ENCODE data around the gene FSD1. TPM values are rescaled to one million over a fixed set of nuclear protein-coding genes. Genes with fewer than 3 reads are reported as not detected.

The FSD1 gene
- total RNA-seq, 1 experiment from 2014 or later = 29.8 TPM

DNA sequence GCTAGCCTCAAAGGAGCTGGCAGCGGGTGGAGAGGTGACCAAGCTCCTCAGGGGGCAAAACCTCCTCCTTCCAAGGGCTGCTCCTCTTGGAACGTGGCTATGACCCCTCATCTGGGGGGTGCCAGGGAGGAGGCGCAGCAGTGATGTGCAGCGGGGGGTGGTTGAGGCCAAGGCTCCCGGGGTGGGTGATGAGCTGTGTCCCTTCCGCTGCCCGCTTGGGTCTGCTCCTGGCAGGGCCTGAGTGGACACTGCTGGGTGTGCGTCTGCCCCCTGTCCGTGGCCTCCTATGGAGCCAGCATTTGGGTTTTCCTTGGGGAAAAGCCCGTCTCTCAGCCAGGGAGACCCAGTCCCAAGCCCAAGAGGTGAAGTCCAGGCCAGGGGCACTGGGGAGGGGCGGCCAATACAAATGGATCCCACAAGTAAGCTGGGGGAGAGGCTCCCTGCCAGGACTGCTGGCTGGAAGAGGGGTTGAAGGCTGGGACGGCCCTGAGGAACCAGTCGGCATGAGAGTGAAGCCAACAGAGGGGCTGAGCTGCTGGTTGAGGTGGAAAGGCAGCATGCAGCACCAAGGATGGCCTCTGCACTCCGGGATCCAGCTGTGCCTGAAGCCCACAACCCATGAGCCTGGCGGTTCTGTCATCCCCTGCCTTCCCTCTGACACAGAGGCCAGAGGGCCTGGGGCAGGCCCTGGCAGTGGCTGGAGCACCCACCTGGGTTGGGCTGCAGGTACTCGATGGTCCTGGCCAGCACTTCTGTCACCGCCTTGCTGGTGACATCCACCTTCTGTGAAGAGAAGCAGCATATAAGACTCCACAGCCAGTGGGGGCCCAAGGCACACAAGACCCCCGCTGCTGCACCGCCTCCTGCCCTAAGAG lies 61.6 kb downstream of the FSD1 start:
- DNase-seq = no peak
- no peak overlapping the region for H3K4me3 ChIP-seq (ENCODE audit: insufficient read depth, low read depth, low read length)
- no peaks in the 10 kb centered on the region for H3K27me3 ChIP-seq (ENCODE audit: control insufficient read depth, insufficient read depth, low read length)

GRCh38 chr19:4366666-4367335 lies 62.4 kb downstream of the FSD1 start:
- Histone ChIP-seq H3K27me3 (ENCODE audit: control insufficient read depth, insufficient read depth, low read length) (no peaks in the 10 kb centered on the region), H3K36me3 (replicated peaks; ENCODE audit: control insufficient read depth, insufficient read depth, low read length) (peaks cover 5% of the 10 kb centered on the region), H3K4me3 (ENCODE audit: insufficient read depth, low read depth, low read length) (no peak overlapping the region)
- DNase-seq = no peak

More for the DNA sequence above, 61.6 kb downstream of the FSD1 start:
- peaks cover 5% of the 10 kb centered on the region for H3K36me3 ChIP-seq (replicated peaks; ENCODE audit: control insufficient read depth, insufficient read depth, low read length)

- Histone ChIP-seq H3K27me3 (ENCODE audit: control insufficient read depth, insufficient read depth, low read length) (no peaks in the 10 kb centered on the region), H3K4me3 (ENCODE audit: insufficient read depth, low read depth, low read length) (no peak overlapping the region), H3K36me3 (replicated peaks; ENCODE audit: control insufficient read depth, insufficient read depth, low read length) (peaks cover 3% of the 10 kb centered on the region)
- no peak for DNase-seq
These were observed 62.9 kb downstream of the FSD1 start for GRCh38 chr19:4367336-4367723.

DNA sequence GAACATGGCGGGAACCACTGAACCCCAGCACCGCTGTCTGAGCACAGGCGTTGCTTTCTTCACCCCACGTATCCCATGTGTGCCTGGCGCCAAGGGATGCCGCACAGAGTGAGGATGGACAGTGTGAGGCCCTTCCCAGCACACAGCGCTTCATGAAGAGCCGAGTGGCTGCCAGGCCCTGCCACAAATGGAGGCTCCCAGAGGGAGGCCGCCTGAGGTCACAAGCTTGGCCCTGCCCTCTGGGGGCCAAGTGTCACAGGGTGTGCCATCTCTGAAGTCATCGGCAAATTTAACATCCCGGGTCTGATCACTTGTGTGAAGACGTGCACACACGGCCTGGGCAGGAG lies 63.4 kb downstream of the FSD1 start:
- Histone ChIP-seq H3K36me3 (replicated peaks; ENCODE audit: control insufficient read depth, insufficient read depth, low read length) (peaks cover 3% of the 10 kb centered on the region), H3K4me3 (ENCODE audit: insufficient read depth, low read depth, low read length) (no peak overlapping the region), H3K27me3 (ENCODE audit: control insufficient read depth, insufficient read depth, low read length) (no peaks in the 10 kb centered on the region)
- DNase-seq = no peak

GRCh38 chr19:4368128-4368820 lies 63.9 kb downstream of the FSD1 start:
- no peak for DNase-seq
- H3K4me3 ChIP-seq (ENCODE audit: insufficient read depth, low read depth, low read length) = no peak overlapping the region
- peaks cover 3% of the 10 kb centered on the region for H3K36me3 ChIP-seq (replicated peaks; ENCODE audit: control insufficient read depth, insufficient read depth, low read length)
- H3K27me3 ChIP-seq (ENCODE audit: control insufficient read depth, insufficient read depth, low read length) = no peaks in the 10 kb centered on the region

- H3K36me3 ChIP-seq (replicated peaks; ENCODE audit: control insufficient read depth, insufficient read depth, low read length) = peaks cover 2% of the 10 kb centered on the region
- H3K27me3 ChIP-seq (ENCODE audit: control insufficient read depth, insufficient read depth, low read length) = no peaks in the 10 kb centered on the region
- peak; percentile 71 for DNase-seq
- no peak overlapping the region for H3K4me3 ChIP-seq (ENCODE audit: insufficient read depth, low read depth, low read length)
These were observed 64.9 kb downstream of the FSD1 start for GRCh38 chr19:4369109-4369887.

DNA sequence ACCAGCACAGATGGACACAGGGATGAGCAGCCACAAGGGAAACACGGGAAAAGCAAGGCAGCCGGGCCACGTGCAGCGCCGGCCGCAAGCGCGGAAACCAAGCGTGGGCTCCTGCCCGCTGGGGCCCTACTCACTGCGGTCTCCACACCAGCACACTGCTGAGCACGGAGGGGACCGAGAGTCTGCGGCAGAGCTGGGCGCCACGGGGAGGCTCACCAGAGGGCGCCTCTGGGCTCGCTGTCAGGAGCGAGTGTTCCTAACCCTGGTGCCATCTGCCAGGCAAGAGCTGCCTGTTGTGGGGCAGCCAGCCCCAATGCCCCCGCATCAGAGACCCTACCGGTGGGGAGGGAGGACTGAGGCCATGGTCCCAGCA lies 65.5 kb downstream of the FSD1 start:
- DNase-seq = peak; percentile 86
- H3K36me3 ChIP-seq (replicated peaks; ENCODE audit: control insufficient read depth, insufficient read depth, low read length) = peaks cover 2% of the 10 kb centered on the region
- no peaks in the 10 kb centered on the region for H3K27me3 ChIP-seq (ENCODE audit: control insufficient read depth, insufficient read depth, low read length)
- H3K4me3 ChIP-seq (ENCODE audit: insufficient read depth, low read depth, low read length) = no peak overlapping the region

DNA sequence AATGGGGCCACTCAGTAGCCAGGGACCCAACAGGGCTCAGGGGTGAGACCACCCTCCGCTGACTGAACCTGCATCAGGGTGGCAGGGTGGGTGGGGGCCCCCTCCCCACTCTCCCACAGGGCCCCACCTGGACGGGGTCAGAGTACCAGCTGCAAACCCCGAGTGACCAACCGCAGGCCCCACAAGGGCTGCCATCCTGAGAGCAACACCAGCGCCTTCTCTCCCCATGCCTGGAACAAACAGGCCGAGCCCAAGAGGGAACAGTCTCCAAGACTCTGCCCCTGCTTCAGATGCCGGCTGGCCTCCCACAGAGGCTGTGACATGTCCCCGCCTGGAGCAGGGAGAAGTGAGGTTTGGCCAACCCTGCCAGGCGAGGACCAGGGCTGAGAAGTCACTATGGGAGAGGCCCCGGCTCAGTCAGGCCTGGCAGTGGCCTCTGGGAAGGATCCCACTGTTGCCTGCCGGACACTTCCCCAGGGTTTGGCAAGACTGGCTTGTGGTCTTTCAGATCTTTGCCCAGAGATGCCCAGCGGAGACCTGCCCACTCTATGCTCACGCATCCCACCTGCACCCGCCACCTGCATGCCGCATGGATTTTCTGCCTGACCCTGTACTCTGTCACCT lies 66.1 kb downstream of the FSD1 start:
- Histone ChIP-seq H3K27me3 (ENCODE audit: control insufficient read depth, insufficient read depth, low read length) (no peaks in the 10 kb centered on the region), H3K4me3 (ENCODE audit: insufficient read depth, low read depth, low read length) (no peak overlapping the region), H3K36me3 (replicated peaks; ENCODE audit: control insufficient read depth, insufficient read depth, low read length) (no peaks in the 10 kb centered on the region; the same call in none of the 2 replicates)
- no peak for DNase-seq

DNA sequence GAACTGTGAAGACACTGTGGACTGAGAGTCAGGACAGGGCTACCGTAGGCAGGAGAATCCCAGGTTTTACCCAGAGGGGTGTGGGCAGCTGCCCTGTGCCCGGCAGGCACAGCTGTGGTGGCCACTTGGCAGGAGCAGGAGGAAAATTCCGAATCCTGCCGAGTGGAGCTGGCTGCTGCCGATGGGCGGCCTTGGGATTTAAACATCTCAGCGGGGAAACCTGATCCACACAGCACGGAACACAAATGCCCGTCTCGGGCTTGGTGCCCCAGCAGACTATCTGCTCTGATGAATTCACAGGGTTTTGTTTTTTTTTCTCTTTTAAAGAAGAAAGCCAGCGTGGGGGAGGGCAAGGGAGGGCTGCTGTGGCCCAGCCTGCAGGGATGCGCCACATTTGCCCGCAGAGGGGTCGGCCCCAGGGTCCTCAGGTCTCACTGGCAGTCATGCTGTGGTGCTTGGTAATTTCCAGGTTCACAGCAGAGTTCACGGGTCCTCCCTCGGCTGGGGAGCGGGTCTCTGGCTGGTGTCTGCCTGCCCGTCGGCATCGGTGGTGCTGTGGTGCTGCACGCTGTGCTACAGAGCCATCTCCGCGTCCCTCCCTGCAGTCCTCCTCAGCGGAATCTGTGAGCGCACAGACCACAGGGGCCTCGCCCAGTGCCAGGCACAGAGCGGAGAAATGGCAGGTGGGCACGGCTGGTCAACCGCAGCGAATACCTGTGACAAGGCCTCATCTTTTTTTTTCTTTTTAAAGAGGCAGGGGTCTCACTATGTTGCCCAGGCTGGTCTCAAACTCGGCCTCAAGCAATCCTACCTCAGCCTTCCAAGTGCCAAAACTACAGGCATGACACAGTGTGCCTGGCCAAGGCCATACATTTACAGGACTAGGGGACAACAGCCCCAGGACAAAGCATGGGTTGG lies 67.1 kb downstream of the FSD1 start:
- no peak for DNase-seq
- Histone ChIP-seq H3K27me3 (ENCODE audit: control insufficient read depth, insufficient read depth, low read length) (no peaks in the 10 kb centered on the region), H3K36me3 (replicated peaks; ENCODE audit: control insufficient read depth, insufficient read depth, low read length) (no peaks in the 10 kb centered on the region; the same call in 1 of the 2 replicates), H3K4me3 (ENCODE audit: insufficient read depth, low read depth, low read length) (no peak overlapping the region)

DNA sequence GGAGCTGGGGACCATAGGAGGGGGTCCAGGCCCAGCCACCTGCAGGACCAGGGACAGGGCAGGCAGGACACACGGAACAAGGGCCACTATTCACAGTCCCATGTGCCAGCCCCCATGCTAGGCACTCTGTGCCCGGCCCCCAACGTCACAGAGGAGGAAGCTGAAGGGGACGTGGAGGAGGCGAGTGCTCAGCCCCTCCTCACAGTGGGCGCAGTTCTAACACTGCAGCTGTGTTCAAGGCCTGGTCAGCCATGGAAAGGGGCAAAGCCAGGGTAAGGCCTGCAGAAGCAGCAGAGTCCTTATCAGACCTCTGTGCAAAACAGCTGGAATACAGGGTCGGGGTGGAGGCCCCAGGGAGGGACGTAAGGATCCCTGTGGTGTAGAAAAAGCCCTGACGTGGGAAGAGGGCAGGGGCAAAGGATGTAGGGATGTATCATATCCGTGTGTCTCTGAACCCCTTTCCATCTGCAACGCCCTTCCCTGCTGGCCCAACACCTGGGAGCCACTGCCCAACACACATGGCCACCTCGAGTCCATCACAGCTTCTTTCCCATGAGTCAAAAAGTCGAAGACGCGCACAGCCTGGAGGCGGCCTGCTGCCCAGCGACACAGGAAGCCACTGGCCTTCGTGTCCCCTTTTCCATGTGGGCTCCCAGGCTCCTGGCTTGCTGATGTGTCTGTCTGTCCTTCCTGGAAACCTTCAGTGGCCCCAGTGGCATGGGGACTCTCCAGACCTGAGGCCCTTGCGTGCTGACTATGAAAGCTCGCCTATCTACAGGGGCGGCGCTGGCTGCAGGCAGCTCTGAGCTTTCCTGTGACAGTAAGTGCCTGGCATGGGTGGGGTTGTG lies 68.0 kb downstream of the FSD1 start:
- H3K27me3 ChIP-seq (ENCODE audit: control insufficient read depth, insufficient read depth, low read length) = no peaks in the 10 kb centered on the region
- no peak for DNase-seq
- no peaks in the 10 kb centered on the region; the same call in 1 of the 2 replicates for H3K36me3 ChIP-seq (replicated peaks; ENCODE audit: control insufficient read depth, insufficient read depth, low read length)
- H3K4me3 ChIP-seq (ENCODE audit: insufficient read depth, low read depth, low read length) = no peak overlapping the region

GRCh38 chr19:4373013-4373367 lies 68.6 kb downstream of the FSD1 start:
- DNase-seq = peak; percentile 42
- no peak overlapping the region for H3K4me3 ChIP-seq (ENCODE audit: insufficient read depth, low read depth, low read length)
- H3K36me3 ChIP-seq (replicated peaks; ENCODE audit: control insufficient read depth, insufficient read depth, low read length) = no peaks in the 10 kb centered on the region; the same call in 1 of the 2 replicates
- no peaks in the 10 kb centered on the region for H3K27me3 ChIP-seq (ENCODE audit: control insufficient read depth, insufficient read depth, low read length)
